Activated CD8-positive, alpha-beta memory T cell treated with anti-CD3 and anti-CD28 coated beads for 1 hour (primary cell): ENCODE results near the gene TRIM44.
"Not testable (repeated sequence)": the region's sequence is repeated elsewhere in the genome, so short reads cannot be mapped to it uniquely, and the experiment has no call there.

Experiments
- DNase-seq, 2 donors: peaks; one replicate each; pipeline ENCODE4 v3.0.0-alpha.2; 2020; ENCODE audit warnings: low read depth in 1 of 2; ENCODE audit errors: extremely low read depth in 1 of 2

TRIM44 gene

GRCh38 chr11:35750315-35750714 is 87.7 kb downstream of the TRIM44 start:
- no peak for DNase-seq

- no peak for DNase-seq
Observed at GRCh38 chr11:35750981-35751663, 88.5 kb downstream of the TRIM44 start.

DNA sequence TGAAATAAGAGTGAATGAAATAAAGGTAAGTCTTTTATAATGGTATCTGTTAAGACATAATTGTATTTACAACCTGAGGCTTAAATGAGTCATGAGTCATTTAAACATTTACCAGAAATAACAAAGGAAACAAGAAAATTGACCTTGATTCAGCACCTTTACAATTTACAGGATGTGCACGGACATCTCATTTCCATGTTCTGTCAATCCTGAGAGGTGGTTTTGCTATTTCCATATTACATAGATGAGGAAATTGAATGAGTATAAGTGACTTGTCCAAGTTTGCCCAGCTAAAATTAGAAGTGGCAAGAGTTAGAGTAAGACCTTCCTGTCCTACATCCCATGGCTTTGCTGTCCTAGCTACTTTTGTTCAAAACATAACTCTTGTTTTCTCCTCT is 89.1 kb downstream of the TRIM44 start:
- no peak for DNase-seq

GRCh38 chr11:35752115-35752514 is 89.5 kb downstream of the TRIM44 start:
- no peak for DNase-seq

- not testable (repeated sequence) for DNase-seq
Observed at GRCh38 chr11:35753573-35753972, 91.0 kb downstream of the TRIM44 start.

- not testable (repeated sequence) for DNase-seq
Observed at GRCh38 chr11:35759951-35760350, 97.4 kb downstream of the TRIM44 start.

GRCh38 chr11:35761899-35762298 is 99.3 kb downstream of the TRIM44 start:
- no peak for DNase-seq

DNA sequence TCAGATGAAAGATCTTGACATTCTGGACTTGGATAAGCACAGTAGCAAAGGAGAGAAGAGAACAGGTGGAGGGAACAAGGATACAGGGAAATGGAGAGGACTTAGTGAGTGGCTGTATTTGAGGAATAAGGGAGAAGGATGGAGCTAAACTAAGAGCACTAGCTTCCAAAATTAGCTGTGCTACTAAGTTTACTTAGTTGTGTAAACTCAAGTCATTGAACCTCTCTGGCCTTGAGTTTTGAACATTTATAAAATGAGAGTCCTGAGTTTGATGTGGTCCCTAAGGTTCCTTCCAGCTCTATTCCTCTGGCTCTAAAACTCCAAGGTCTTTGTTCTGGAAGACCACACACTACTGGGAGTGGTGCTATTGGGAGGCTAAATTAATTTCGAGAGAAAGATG is 100.7 kb downstream of the TRIM44 start:
- DNase-seq = no peak

GRCh38 chr11:35763765-35764164 is 101.2 kb downstream of the TRIM44 start:
- DNase-seq = no peak

GRCh38 chr11:35764417-35764816 is 101.8 kb downstream of the TRIM44 start:
- DNase-seq = no peak

DNA sequence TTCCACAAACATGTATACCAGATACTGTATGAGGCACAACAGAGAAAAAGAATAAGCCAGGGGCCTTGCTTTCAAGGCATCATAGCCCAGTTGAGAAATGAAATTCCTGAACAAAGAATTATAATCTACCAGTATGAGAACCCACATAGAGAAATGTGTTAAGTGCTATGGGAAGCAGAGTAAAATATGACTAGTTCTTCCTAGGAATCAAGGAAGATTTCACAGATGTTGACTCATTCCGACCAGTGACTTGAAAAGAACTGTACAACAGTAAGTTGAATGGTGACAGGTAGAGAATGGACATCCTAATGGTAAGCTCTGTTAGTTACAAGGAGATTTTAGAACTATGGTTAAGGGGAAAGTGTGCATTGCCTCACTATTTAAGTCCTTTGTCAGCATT is 102.6 kb downstream of the TRIM44 start:
- no peak for DNase-seq

DNA sequence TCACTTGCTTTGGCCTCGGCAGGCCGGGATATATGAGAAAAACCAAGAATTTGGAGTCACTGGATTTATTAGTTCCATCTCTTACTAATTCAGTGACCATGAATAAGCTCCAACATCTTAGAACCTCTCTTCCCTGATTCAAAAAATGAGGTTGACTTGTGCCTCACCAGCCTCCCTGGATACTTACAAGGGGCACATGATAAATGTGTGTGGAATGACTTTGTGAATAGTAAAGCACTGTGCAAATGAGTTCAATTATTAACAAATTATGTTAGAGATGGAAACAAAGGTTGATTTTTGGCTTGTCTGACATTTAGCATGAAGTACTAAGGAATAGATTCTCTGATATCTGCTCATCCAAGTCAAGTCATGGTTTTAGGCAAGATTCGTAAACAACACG is 104.1 kb downstream of the TRIM44 start:
- DNase-seq = no peak

DNA sequence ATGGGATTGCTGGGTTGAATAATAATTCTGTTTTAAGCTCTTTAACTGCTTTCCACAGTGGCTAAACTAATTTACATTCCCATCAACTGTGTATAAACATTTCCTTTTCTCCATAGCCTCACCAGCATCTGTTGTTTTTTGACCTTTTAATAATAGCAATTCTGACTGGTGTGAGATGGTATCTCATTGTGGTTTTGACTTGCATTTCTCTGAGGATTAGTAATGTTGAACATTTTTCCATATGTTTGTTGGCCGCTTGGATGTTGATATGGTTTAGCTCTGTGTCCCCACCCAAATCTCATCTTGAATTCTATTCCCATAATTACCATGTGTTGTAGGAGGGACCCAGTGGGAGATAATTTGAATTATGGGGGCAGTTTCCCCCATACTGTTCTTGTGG is 107.8 kb downstream of the TRIM44 start:
- not testable (repeated sequence) for DNase-seq

- no peak for DNase-seq
Observed at GRCh38 chr11:35771722-35772121, 109.1 kb downstream of the TRIM44 start.

DNA sequence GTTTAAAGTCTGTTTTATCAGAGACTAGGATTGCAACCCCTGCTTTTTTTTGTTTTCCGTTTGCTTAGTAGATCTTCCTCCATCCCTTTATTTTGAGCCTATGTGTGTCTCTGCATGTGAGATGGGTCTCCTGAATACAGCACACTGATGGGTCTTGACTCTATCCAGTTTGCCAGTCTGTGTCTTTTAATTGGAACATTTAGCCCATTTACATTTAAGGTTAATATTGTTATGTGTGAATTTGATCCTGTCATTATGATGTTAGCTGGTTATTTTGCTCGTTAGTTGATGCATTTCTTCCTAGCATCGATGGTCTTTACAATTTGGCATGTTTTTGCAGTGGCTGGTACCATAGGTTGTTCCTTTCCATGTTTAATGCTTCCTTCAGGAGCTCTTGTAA is 114.7 kb downstream of the TRIM44 start:
- not testable (repeated sequence) for DNase-seq

DNA sequence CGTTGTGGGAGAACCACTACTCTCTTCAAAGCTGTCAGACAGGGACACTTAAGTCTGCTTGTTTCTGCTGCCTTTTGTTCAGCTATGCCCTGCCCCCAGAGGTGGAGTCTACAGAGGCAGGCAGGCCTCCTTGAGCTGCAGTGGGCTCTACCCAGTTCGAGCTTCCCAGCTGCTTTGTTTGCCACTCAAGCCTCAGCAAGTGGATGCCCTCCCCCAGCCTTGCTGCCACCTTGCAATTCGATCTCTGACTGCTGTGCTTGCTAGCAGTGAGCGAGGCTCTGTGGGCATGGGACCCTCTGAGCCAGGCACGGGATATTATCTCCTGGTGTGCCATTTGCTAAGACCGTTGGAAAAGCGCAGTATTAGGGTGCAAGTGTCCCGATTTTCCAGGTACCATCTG is 116.4 kb downstream of the TRIM44 start:
- not testable (repeated sequence) for DNase-seq

DNA sequence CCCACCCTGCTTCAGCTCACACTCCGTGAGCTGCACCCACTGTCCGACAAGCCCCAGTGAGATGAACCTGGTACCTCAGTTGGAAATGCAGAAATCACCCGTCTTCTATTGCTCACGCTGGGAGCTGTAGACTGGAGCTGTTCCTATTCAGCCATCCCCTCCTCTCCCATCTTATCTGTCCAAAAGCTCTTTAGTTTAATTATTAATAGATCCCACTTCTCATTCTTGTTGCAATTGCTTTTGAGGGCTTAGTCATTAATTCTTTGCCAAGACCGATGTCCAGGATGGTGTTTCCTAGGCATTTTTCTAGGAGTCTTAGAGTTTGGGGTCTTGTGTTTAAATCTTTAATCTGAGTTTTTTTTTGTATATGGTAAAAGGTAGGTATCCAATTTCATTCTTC is 116.8 kb downstream of the TRIM44 start:
- DNase-seq = no peak

DNA sequence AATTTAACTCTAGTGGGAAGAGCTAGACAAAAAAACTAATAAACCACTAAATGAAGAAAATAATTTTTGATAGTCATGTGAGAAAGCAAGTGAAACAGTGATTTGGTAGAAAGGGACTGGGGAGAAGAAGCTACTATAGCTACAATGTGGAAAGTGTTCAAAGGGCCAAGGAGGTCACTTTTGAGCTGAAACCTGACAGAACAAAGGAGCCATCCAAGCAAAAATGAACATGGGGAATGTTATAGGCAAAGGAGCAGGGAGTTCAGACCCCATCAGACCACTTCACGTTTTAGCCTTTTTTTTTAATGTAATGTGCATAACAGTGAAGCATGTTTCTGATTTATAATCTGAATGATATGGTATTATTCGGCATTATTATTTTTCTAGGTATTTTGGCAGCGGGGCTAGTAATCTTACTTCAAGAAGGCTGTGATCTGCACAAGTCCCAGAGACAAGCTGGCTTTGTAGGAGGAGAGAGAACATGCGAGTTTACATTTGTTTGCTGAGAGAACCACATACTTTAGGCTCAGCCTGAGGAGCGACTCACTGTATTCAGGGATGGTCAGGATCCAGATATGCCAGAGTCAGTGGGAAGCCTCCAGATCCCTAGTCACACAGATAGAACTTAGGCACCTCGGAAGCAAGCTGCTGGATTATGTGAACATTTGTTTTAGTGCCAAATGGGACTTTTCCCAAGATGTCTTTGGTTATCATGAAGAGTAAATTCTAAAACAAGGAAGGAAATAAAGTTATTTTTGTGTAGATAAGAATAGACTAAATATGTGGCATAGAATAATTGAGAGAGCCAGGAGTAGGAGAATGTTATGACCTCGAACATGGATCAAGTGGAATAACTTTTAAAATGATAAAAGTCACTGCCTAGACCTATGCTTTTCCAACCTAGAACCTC is 118.6 kb downstream of the TRIM44 start:
- no peak for DNase-seq

- no peak for DNase-seq
Observed at GRCh38 chr11:35781861-35782470, 119.4 kb downstream of the TRIM44 start.

DNA sequence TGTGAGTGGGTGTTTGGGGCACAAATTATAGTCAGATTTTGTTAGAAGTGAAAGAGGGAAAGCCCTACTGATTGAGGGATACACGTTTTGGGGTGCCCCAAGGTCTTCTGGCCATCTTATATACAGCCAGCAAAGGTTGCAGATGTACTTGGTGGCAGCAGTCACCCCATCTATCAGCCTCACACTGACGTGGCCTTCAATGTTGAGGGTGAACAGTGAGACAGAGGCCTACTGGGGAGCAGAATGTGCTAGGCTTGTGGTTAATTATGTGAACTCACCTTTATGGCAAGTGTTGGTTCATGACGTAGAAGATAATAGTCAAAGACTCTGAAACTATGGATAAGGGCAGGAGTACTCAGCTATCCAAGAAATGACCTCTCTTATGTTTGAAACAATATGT is 121.2 kb downstream of the TRIM44 start:
- DNase-seq = no peak

- DNase-seq = no peak
Observed at GRCh38 chr11:35784699-35785098, 122.1 kb downstream of the TRIM44 start.
